HepG2 (cell line): ENCODE results near the gene S100A11. TPM values are rescaled to one million over a fixed set of nuclear protein-coding genes. Genes with fewer than 3 reads are reported as not detected.

Experiments used
- CC2D1A ChIP-seq: sonication (generic); formaldehyde crosslinking; IDR thresholded peaks from 2 replicates; pipeline ENCODE4 v1.8.1; 2023; ENCODE audit warnings: mild to moderate bottlenecking, missing genetic modification reagents
- CHCHD3 ChIP-seq: sonication (generic); formaldehyde crosslinking; IDR thresholded peaks from 2 replicates; pipeline ENCODE4 v1.8.0; 2022; ENCODE audit warnings: mild to moderate bottlenecking, missing genetic modification reagents, moderate library complexity
- GATAD1 ChIP-seq: IDR thresholded peaks from 2 replicates; pipeline ENCODE4 v1.6.1; 2016; ENCODE audit warnings: missing genetic modification reagents, missing compliant biosample characterization
- HNRNPL ChIP-seq: fragments of 200-400 bp; formaldehyde crosslinking; IDR thresholded peaks from 2 replicates; pipeline ENCODE4 v1.6.1; 2017; ENCODE audit warnings: mild to moderate bottlenecking, low read depth, low read length
- RFX5 ChIP-seq: IDR thresholded peaks from 2 replicates; pipeline ENCODE4 v1.6.1; 2011; ENCODE audit warnings: low read depth, low read length, improper control_type of control experiment
- ZFP82 ChIP-seq: sonication (generic); formaldehyde crosslinking; IDR thresholded peaks from 2 replicates; pipeline ENCODE4 v1.5.1; 2020; ENCODE audit warnings: mild to moderate bottlenecking, missing genetic modification reagents, borderline replicate concordance
- ZNF251 ChIP-seq: sonication (generic); formaldehyde crosslinking; IDR thresholded peaks from 2 replicates; pipeline ENCODE4 v1.9.0; 2021; ENCODE audit warnings: mild to moderate bottlenecking, missing genetic modification reagents
- ZNF274 ChIP-seq: sonication (generic); formaldehyde crosslinking; IDR thresholded peaks from 2 replicates; pipeline ENCODE4 v1.5.1; 2020; ENCODE audit warnings: mild to moderate bottlenecking, missing genetic modification reagents
- ZNF337 ChIP-seq: sonication (generic); formaldehyde crosslinking; IDR thresholded peaks from 2 replicates; pipeline ENCODE4 v1.5.1; 2020; ENCODE audit warnings: missing genetic modification reagents, low read depth, mild to moderate bottlenecking, borderline replicate concordance
- ZNF382 ChIP-seq: sonication (generic); formaldehyde crosslinking; IDR thresholded peaks from 2 replicates; pipeline ENCODE4 v1.5.0; 2020; ENCODE audit warnings: missing genetic modification reagents, mild to moderate bottlenecking, borderline replicate concordance
- ZNF557 ChIP-seq: sonication (generic); formaldehyde crosslinking; IDR thresholded peaks from 2 replicates; pipeline ENCODE4 v1.4.0; 2020; ENCODE audit warnings: missing genetic modification reagents
- polyA plus RNA-seq, 8 experiments: library from polyadenylated mRNA; depleted of rRNA in 3 of 8; stranded (reverse) in 7 of 8; unstranded in 1 of 8; fragments of >200 nt; fragmentation: Illumina TruSeq in 4 of 8; extraction: Trizol in 4 of 8; gene quantifications; 2 replicates each; pipeline versions ENCODE4 v1.2.1 to v1.2.3, GENCODE V29; 2011 to 2016; ENCODE audit warnings: low read depth in 4 of 8, missing spikeins in 1 of 8, mixed read lengths in 1 of 8; ENCODE audit not compliant: insufficient read depth in 1 of 8
- total RNA-seq, 5 experiments: library from RNA; depleted of rRNA; stranded (reverse); fragments of >200 nt; fragmentation: Illumina TruSeq; extraction: Trizol; gene quantifications; 2 replicates each; pipeline ENCODE4 v1.2.3, GENCODE V29; 2016; ENCODE audit warnings: low read depth in 1 of 5
- TF ChIP-seq, protein P1 (sequence below): sonication (generic); formaldehyde crosslinking; IDR thresholded peaks from 2 replicates; pipeline ENCODE4 v1.5.0; 2020; ENCODE audit warnings: mild to moderate bottlenecking, missing genetic modification reagents
- TF ChIP-seq, protein P2 (sequence below): sonication (generic); formaldehyde crosslinking; IDR thresholded peaks from 2 replicates; pipeline ENCODE4 v1.4.0; 2020; ENCODE audit warnings: missing genetic modification reagents
- TF ChIP-seq, protein P3 (sequence below): sonication (generic); formaldehyde crosslinking; IDR thresholded peaks from 2 replicates; pipeline ENCODE4 v1.9.0; 2021; ENCODE audit warnings: missing genetic modification reagents, borderline replicate concordance
- TF ChIP-seq, protein P4 (sequence below): IDR thresholded peaks from 2 replicates; pipeline ENCODE4 v1.6.1; 2016
- TF ChIP-seq, protein P5 (sequence below): sonication (generic); formaldehyde crosslinking; IDR thresholded peaks from 2 replicates; pipeline ENCODE4 v1.8.0; 2022; ENCODE audit warnings: mild to moderate bottlenecking, missing genetic modification reagents; ENCODE audit not compliant: insufficient replicate concordance
- TF ChIP-seq, protein P6 (sequence below): sonication (generic); formaldehyde crosslinking; IDR thresholded peaks from 2 replicates; pipeline ENCODE4 v1.4.0; 2020; ENCODE audit warnings: missing genetic modification reagents; ENCODE audit errors: not compliant biosample characterization
- TF ChIP-seq, protein P7 (sequence below): sonication (generic); formaldehyde crosslinking; IDR thresholded peaks from 2 replicates; pipeline ENCODE4 v1.5.0; 2020; ENCODE audit warnings: mild to moderate bottlenecking, low read depth, missing genetic modification reagents, borderline replicate concordance

Gene S100A11
- total and polyA plus RNA-seq, 2 of the 13 experiments (the other 11 are each of a cell fraction or from before 2014, with no cell fraction given): 6.6 to 34.4 TPM

DNA sequence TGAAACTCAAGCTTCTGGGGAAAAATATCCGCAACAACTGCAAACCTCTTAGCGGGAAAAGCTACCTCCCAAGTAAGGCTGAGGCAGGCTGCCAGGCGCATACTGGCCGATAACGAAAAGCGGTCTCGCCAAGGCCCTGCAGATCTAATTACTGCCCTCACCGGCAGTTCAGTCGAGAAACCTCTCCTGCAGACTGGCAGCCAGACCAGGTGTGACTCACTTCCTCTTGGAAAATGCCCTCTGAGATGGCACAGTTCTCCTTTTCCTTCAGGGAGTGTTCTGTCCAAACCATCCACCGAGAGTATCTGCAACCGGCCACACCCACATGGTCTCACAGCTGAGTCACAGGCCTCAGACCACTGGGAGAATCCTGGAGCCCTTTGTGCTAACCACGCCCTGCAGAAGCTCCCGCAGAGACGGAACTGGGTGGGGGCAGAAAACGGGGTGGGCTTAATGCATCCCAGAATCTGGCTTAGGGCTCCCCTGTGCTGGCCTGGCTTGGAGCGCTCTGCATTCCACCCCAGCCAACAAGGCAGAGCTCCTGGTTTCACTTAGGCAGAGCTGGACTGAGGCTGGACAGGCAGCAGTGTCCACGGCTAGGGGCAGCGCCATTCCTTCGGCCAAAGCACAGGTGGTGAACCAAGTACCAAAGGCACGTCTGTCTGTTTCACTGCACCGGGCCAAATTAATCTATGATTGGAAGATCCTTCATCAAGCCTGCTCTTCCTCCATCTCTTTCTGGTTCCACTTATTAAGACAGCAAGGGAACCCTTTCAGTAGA, 44.3 kb downstream of the S100A11 start (continued):
- TF ChIP-seq RFX5 (no peak), ZFP82 (CRISPR knock-in tag) (0 out of 2 replicates have a peak, but pooled peaks have one; percentile 16), ZNF382 (CRISPR knock-in tag) (no peak), ZNF251 (CRISPR knock-in tag) (no peak), CHCHD3 (CRISPR knock-in tag) (no peak), HNRNPL (no peak), CC2D1A (CRISPR knock-in tag) (no peak), ZNF557 (no peak), ZNF337 (CRISPR knock-in tag) (no peak), ZNF274 (CRISPR knock-in tag) (no peak), GATAD1 (no peak)
- TF ChIP-seq, protein P1, sequence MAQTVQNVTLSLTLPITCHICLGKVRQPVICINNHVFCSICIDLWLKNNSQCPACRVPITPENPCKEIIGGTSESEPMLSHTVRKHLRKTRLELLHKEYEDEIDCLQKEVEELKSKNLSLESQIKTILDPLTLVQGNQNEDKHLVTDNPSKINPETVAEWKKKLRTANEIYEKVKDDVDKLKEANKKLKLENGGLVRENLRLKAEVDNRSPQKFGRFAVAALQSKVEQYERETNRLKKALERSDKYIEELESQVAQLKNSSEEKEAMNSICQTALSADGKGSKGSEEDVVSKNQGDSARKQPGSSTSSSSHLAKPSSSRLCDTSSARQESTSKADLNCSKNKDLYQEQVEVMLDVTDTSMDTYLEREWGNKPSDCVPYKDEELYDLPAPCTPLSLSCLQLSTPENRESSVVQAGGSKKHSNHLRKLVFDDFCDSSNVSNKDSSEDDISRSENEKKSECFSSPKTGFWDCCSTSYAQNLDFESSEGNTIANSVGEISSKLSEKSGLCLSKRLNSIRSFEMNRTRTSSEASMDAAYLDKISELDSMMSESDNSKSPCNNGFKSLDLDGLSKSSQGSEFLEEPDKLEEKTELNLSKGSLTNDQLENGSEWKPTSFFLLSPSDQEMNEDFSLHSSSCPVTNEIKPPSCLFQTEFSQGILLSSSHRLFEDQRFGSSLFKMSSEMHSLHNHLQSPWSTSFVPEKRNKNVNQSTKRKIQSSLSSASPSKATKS (CRISPR knock-in tag): no peak
- TF ChIP-seq, protein P2, sequence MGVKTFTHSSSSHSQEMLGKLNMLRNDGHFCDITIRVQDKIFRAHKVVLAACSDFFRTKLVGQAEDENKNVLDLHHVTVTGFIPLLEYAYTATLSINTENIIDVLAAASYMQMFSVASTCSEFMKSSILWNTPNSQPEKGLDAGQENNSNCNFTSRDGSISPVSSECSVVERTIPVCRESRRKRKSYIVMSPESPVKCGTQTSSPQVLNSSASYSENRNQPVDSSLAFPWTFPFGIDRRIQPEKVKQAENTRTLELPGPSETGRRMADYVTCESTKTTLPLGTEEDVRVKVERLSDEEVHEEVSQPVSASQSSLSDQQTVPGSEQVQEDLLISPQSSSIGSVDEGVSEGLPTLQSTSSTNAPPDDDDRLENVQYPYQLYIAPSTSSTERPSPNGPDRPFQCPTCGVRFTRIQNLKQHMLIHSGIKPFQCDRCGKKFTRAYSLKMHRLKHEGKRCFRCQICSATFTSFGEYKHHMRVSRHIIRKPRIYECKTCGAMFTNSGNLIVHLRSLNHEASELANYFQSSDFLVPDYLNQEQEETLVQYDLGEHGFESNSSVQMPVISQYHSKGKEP (CRISPR knock-in tag): no peak
- TF ChIP-seq, protein P3, sequence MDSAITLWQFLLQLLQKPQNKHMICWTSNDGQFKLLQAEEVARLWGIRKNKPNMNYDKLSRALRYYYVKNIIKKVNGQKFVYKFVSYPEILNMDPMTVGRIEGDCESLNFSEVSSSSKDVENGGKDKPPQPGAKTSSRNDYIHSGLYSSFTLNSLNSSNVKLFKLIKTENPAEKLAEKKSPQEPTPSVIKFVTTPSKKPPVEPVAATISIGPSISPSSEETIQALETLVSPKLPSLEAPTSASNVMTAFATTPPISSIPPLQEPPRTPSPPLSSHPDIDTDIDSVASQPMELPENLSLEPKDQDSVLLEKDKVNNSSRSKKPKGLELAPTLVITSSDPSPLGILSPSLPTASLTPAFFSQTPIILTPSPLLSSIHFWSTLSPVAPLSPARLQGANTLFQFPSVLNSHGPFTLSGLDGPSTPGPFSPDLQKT: no peak
- TF ChIP-seq, protein P4, sequence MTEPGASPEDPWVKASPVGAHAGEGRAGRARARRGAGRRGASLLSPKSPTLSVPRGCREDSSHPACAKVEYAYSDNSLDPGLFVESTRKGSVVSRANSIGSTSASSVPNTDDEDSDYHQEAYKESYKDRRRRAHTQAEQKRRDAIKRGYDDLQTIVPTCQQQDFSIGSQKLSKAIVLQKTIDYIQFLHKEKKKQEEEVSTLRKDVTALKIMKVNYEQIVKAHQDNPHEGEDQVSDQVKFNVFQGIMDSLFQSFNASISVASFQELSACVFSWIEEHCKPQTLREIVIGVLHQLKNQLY (CRISPR knock-in tag): no peak
- TF ChIP-seq, protein P5, sequence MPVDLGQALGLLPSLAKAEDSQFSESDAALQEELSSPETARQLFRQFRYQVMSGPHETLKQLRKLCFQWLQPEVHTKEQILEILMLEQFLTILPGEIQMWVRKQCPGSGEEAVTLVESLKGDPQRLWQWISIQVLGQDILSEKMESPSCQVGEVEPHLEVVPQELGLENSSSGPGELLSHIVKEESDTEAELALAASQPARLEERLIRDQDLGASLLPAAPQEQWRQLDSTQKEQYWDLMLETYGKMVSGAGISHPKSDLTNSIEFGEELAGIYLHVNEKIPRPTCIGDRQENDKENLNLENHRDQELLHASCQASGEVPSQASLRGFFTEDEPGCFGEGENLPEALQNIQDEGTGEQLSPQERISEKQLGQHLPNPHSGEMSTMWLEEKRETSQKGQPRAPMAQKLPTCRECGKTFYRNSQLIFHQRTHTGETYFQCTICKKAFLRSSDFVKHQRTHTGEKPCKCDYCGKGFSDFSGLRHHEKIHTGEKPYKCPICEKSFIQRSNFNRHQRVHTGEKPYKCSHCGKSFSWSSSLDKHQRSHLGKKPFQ: no peak
- TF ChIP-seq, protein P6, sequence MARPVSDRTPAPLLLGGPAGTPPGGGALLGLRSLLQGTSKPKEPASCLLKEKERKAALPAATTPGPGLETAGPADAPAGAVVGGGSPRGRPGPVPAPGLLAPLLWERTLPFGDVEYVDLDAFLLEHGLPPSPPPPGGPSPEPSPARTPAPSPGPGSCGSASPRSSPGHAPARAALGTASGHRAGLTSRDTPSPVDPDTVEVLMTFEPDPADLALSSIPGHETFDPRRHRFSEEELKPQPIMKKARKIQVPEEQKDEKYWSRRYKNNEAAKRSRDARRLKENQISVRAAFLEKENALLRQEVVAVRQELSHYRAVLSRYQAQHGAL: no peak
- TF ChIP-seq, protein P7, sequence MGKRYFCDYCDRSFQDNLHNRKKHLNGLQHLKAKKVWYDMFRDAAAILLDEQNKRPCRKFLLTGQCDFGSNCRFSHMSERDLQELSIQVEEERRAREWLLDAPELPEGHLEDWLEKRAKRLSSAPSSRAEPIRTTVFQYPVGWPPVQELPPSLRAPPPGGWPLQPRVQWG (CRISPR knock-in tag): no peak
